ENCODE results near the gene ARHGEF3.

ARHGEF3 gene, protein sequence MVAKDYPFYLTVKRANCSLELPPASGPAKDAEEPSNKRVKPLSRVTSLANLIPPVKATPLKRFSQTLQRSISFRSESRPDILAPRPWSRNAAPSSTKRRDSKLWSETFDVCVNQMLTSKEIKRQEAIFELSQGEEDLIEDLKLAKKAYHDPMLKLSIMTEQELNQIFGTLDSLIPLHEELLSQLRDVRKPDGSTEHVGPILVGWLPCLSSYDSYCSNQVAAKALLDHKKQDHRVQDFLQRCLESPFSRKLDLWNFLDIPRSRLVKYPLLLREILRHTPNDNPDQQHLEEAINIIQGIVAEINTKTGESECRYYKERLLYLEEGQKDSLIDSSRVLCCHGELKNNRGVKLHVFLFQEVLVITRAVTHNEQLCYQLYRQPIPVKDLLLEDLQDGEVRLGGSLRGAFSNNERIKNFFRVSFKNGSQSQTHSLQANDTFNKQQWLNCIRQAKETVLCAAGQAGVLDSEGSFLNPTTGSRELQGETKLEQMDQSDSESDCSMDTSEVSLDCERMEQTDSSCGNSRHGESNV

DNA sequence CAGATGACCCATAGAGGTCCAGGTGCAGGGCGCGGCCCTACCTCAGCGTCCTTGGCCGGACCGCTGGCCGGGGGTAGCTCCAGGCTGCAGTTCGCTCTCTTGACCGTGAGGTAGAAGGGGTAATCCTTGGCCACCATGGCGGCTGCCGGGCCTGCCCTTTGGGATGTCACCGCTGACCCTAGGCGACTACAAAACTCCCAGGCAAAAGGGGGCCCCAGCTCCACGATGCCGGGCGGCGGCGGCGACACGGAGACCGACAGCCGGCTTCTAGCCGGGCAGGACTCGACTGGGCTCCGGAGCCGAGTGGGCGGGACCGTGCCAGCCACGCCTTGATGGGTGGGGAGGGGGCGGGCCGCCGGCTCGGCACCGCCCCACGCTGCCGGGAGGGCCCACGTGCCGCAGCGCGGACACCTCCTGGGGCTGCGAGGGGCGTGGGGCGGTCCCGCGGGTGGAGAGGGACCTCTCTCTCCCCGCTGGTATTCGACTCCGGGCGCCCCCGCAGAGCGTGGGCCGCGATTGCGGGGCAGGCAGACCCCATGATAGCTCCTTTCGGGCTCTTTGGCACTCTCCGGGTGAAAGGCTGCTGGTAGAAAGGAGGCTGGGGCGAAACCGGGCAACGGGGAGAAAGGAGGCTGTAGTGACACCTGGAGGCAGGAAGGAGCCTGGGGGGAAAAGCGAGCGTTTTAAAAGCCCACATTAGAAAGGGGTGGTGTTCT lies at the start of gene ARHGEF3:
ARHGEF3 (minus strand) TSS at position 288 of the 716 bp plus-strand sequence; CDS start at position 137, 151 bp downstream.
- Histone ChIP-seq H3K36me3 (ENCODE audit: insufficient read depth, low read length) (no peaks in the 10 kb centered on the region), H3K9me3 (ENCODE audit: control insufficient read depth, insufficient read depth, low read length) (no peaks in the 10 kb centered on the region), H3K9ac (ENCODE audit: low read depth, low read length) (peak within 1 kb of the TSS; percentile 81), H3K4me1 (ENCODE audit: insufficient read depth, low read length) (peaks cover 8% of the 10 kb centered on the region)

DNA sequence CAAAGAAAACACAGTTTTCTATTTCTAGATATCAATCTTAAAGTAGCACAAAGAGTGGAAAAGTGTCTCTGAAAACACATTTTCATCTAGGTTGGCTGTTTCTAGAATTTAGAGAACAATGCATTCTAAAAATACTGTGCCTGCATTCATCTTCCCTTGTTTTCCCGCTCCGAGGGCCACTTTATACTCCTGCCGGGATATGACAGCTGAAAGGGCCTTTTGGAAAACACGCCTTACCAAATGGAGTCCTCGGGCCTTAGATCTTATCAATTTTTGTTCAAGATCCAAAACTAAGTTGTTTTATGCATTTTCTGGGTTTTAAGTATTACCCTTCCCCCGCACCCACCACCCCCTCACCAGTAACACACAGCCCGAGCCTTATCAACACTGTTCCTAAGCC lies 47.9 kb upstream of the ARHGEF3 start:
- H3K36me3 ChIP-seq (ENCODE audit: insufficient read depth, low read length), result no peaks in the 10 kb centered on the region
- no peak overlapping the region for H3K9ac ChIP-seq (ENCODE audit: low read depth, low read length)
- no peaks in the 10 kb centered on the region; the same call in 1 of the 2 replicates for H3K9me3 ChIP-seq (ENCODE audit: control insufficient read depth, insufficient read depth, low read length)
- H3K4me1 ChIP-seq (ENCODE audit: insufficient read depth, low read length), result no peaks in the 10 kb centered on the region

DNA sequence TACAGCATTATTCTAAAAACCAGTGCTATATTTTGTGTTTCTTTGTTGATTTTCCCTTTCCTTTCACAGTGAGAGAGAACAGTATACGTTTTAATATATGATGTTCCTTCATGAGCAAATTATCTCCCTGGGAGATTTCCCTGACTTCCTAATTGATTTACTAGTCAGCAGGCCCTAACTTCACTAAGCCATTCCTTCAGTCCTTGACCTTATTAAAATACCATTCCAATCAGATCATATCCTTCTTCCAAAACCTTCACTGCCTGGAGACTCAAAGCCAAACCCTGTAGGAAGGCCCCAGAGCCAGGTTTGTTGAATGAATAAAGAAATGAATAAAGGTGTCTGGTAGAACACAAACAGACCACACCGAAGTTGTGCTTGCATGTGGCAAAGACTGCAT lies 43.8 kb upstream of the ARHGEF3 start:
- H3K9me3 ChIP-seq (ENCODE audit: control insufficient read depth, insufficient read depth, low read length), result no peaks in the 10 kb centered on the region; the same call in 1 of the 2 replicates
- no peak overlapping the region for H3K9ac ChIP-seq (ENCODE audit: low read depth, low read length)
- H3K4me1 ChIP-seq (ENCODE audit: insufficient read depth, low read length), result no peaks in the 10 kb centered on the region
- H3K36me3 ChIP-seq (ENCODE audit: insufficient read depth, low read length), result no peaks in the 10 kb centered on the region

DNA sequence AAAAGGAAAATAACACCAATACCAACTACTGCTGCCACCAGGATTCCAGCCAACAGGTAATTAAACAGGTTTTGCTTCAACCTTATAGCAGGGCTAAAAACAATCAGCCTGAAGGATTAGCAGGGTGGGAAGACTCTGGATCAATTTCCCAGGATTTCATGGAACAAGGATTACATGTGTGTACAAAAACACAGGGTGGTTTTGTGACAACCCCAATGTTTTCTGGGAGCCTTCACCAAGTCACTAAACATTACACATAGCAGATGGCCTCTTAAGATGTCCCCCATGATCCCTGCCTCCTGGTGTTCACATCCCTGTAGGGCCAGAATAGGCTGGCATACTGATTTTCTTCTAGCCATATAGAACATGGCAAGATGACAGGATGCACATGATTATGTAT lies 42.8 kb upstream of the ARHGEF3 start:
- Histone ChIP-seq H3K9ac (ENCODE audit: low read depth, low read length) (no peak overlapping the region), H3K36me3 (ENCODE audit: insufficient read depth, low read length) (no peaks in the 10 kb centered on the region), H3K9me3 (ENCODE audit: control insufficient read depth, insufficient read depth, low read length) (no peaks in the 10 kb centered on the region; the same call in 1 of the 2 replicates), H3K4me1 (ENCODE audit: insufficient read depth, low read length) (peaks cover 8% of the 10 kb centered on the region; the same call in 1 of the 2 replicates)

DNA sequence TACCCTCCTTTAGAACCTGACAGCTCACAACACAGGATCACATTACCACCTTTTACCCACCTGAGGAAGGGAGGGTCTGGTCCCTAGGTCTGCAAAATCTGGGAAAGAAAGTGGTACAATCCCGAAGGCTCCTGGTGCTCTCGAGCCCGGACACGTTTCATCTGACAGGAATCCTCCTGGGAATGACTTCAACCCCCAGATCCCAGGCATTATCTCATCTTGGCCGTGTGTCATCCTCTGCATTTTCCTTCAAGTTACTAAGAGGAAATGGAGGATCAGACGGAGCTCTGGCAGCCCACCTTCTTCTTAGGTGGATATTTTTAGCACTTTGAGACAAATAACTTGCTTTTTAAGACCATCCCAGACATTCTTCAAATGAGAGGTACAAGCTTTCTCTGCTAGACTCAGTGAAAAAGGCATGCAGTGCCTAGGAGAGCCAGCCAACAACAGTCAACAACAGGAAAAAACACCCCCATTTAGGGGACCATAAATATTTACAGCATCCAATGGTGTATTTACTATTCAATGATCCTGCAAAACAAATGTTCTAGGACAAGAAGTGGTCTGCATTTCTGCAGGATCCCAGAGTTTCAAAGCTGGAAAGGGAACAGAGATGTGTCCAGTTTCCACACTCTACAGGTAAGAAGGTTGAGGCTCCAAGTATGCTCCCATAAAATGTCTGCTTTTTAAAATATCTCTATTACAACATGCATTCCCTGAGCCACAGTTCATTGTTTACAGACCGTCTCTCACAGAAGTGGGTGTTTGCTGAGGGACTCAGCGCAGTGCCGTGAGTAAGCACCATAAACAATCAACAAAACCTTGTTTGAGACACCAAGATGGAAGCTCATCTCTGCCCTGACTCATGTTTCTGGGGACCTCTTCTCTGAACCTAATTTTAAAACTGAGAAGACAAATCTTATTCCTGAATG lies 38.3 kb upstream of the ARHGEF3 start:
- peaks cover 16% of the 10 kb centered on the region for H3K4me1 ChIP-seq (ENCODE audit: insufficient read depth, low read length)
- H3K9me3 ChIP-seq (ENCODE audit: control insufficient read depth, insufficient read depth, low read length), result no peaks in the 10 kb centered on the region; the same call in 1 of the 2 replicates
- H3K36me3 ChIP-seq (ENCODE audit: insufficient read depth, low read length), result no peaks in the 10 kb centered on the region
- no peak overlapping the region for H3K9ac ChIP-seq (ENCODE audit: low read depth, low read length)

DNA sequence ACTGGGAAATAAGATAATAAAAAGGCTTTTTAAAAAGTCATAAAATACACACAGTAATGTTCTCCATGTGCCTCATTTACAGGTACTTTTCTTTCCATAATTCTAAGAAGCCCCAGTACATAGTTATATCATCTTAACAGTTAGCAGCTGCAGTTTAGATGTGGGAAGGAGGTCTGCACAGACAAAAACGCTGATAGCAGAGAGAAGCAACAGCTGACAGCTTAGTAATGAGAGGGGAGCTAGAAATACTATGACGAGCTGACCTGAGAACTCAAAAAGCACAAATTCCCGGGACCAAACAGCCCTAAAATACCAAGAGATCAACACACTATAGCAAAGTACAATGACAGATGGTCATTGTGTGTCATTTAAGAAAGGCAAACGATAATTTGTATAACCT lies 36.7 kb upstream of the ARHGEF3 start:
- Histone ChIP-seq H3K9me3 (ENCODE audit: control insufficient read depth, insufficient read depth, low read length) (no peaks in the 10 kb centered on the region), H3K36me3 (ENCODE audit: insufficient read depth, low read length) (no peaks in the 10 kb centered on the region), H3K4me1 (ENCODE audit: insufficient read depth, low read length) (peaks cover 16% of the 10 kb centered on the region), H3K9ac (ENCODE audit: low read depth, low read length) (no peak overlapping the region)

DNA sequence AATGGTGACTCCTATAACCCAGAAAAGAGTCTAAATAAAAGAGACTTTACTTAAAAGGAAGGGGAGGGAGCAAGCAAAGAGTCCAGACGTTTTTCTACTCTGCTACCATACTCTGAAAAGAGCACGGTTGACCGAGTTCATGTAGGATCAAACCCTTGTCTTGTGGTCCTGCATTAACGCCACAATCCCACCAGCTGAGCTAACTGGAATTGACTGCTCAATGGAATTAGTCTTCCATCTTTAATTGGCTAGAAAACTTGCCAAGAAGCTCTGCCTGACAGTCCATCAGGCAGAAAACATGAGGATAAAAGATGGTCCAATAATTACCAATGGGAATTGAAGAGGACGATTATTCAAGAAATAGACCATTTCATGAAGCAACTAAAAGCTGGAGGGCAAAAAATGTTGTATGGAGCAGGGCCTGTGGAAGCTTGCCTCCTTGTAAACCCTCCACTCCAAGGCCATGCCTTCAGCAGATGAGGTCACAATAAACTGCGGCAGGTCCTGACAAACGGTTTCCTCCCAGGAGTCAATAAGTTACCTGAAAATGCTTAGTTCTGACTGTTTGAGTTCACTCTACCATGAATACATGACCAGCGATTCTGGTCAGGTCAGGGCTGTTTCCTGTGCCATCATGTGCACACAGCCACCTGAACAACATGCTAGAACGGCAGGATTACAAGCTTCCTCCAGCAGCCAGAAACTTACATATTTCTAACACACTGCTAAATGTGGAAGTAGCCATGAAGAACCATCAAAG lies 35.6 kb upstream of the ARHGEF3 start:
- Histone ChIP-seq H3K36me3 (ENCODE audit: insufficient read depth, low read length) (no peaks in the 10 kb centered on the region), H3K4me1 (ENCODE audit: insufficient read depth, low read length) (peaks cover 16% of the 10 kb centered on the region), H3K9ac (ENCODE audit: low read depth, low read length) (no peak overlapping the region), H3K9me3 (ENCODE audit: control insufficient read depth, insufficient read depth, low read length) (no peaks in the 10 kb centered on the region)

DNA sequence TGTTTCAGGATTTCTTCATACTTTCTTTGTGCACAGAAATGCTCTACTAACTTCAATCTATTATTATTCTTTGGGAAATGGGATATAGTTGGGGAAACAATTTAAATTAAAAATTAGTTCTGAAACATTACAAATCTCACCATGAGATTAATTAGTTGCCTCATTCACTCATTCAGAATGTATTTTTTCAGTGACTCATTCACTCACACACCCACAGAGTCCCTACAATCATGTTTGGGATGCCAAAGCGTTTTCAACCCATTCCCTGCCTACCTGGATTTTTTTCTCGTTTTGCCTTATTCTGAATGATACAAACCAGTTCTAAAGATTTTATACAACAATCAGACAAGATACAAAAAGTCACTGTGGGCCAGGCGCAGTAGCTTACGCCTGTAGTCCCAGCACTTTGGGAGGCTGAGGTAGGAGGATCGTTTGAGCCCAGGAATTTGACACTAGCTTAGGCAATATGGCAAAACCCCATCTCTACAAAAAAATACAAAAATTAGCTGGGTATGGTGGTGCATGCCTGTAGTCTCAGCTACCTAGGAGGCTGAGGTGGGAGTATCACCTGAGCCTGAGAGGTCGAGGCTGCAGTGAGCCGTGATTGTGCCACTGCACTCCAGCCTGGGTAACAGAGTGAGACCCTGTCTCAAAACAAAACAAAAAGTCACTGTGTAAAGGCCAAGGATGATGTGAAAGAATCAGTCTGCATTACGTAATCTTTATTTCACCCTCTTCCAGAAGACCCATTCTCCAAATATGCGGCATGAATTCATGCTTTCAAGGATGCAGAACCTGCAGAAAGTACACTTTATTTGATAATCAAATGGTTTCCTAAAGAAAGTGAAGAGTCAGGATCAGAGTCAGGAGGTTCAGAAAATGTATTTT lies 34.8 kb upstream of the ARHGEF3 start:
- H3K9me3 ChIP-seq (ENCODE audit: control insufficient read depth, insufficient read depth, low read length), result no peaks in the 10 kb centered on the region
- peaks cover 16% of the 10 kb centered on the region for H3K4me1 ChIP-seq (ENCODE audit: insufficient read depth, low read length)
- H3K36me3 ChIP-seq (ENCODE audit: insufficient read depth, low read length), result no peaks in the 10 kb centered on the region
- H3K9ac ChIP-seq (ENCODE audit: low read depth, low read length), result no peak overlapping the region

DNA sequence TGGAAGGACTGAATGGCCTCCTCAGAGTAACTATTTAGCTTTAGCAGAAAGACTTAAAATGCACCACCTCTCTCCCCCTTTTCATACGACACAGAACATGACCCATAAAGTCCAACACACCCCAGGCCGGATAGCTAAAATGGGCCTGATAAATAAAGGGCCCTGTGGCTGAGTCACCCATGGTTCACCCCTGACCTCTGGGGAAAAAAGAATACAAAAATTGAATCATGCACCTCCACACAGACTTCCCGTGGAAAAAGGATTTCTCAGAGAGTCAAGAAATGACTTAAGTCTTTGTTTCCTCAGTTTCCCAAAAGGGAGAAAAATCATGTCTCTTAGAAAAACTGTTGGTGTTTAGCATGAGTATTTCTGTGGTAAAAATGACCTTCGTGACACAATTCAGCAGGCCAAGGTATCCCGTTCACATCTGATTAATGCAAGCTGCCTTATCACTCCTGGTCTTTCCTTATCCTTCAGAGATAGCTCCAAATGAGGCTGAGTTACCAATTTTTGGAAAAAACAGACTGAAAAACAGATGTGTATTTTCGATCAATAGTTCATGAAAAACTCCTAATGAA lies 34.0 kb upstream of the ARHGEF3 start:
- peaks cover 16% of the 10 kb centered on the region for H3K4me1 ChIP-seq (ENCODE audit: insufficient read depth, low read length)
- no peaks in the 10 kb centered on the region for H3K9me3 ChIP-seq (ENCODE audit: control insufficient read depth, insufficient read depth, low read length)
- no peaks in the 10 kb centered on the region for H3K36me3 ChIP-seq (ENCODE audit: insufficient read depth, low read length)
- no peak overlapping the region for H3K9ac ChIP-seq (ENCODE audit: low read depth, low read length)

DNA sequence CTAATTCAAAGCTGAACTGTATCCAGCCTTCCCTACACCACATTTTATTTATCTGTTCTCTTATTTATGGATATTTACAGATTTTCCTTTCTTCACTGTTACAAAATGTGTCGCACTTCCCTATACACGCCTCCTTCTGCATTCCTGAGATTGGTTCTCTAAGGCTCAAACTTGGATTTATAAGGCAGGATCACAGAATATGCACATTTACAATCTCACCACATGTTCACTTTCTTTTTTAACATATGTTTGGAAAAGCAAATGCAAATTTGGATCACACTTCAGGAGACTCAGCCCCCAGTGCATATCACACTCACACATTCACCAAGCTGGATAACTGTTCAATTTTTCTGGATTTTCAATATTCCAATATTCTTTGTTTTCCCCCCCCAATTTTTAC lies 31.8 kb upstream of the ARHGEF3 start:
- H3K4me1 ChIP-seq (ENCODE audit: insufficient read depth, low read length), result peaks cover 8% of the 10 kb centered on the region
- no peaks in the 10 kb centered on the region for H3K36me3 ChIP-seq (ENCODE audit: insufficient read depth, low read length)
- H3K9ac ChIP-seq (ENCODE audit: low read depth, low read length), result no peak overlapping the region
- H3K9me3 ChIP-seq (ENCODE audit: control insufficient read depth, insufficient read depth, low read length), result no peaks in the 10 kb centered on the region

DNA sequence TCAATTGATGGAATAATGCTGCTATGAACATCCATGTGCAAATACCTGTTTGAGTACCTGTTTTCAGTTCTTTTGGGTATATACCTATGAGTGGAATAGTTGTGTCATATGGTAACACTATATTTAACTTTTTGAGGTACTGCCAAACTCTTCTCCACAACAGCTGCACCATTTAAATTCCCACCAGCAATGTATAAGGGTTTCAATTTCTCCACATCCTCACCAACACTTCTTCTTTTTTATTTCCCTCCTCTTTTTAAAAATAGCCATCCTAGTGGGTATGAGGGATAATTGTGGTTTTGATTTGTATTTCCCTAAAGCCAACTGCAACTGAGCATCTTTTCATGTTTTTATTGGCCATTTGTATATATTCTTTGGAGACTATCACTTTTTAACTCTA lies 31.3 kb upstream of the ARHGEF3 start:
- peaks cover 8% of the 10 kb centered on the region for H3K4me1 ChIP-seq (ENCODE audit: insufficient read depth, low read length)
- no peaks in the 10 kb centered on the region for H3K36me3 ChIP-seq (ENCODE audit: insufficient read depth, low read length)
- H3K9me3 ChIP-seq (ENCODE audit: control insufficient read depth, insufficient read depth, low read length), result no peaks in the 10 kb centered on the region
- no peak overlapping the region for H3K9ac ChIP-seq (ENCODE audit: low read depth, low read length)

DNA sequence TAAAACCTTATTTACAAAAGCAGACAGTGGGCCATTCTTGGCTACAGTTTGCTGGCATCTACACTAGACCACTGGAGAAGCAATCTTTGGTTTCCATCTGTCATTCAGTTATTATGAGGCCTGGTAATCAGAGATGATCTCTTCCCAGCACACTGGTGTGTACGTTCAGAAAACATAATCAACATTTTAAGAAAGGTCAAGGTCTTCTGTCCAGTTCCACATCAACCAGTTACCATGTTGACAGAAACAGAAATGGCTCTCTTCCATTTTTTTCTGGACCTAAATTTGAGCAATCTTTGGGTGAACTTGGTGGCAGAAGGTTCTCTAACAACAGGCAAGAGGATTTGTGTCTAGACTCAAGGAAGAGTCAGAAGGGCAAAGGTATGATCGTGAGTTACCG lies 29.8 kb upstream of the ARHGEF3 start:
- Histone ChIP-seq H3K9ac (ENCODE audit: low read depth, low read length) (no peak overlapping the region), H3K9me3 (ENCODE audit: control insufficient read depth, insufficient read depth, low read length) (no peaks in the 10 kb centered on the region), H3K4me1 (ENCODE audit: insufficient read depth, low read length) (peaks cover 8% of the 10 kb centered on the region), H3K36me3 (ENCODE audit: insufficient read depth, low read length) (no peaks in the 10 kb centered on the region)

All from ES-I3 (cell line).